ENCODE measurements around the gene DUSP23. TPM values are rescaled to one million over a fixed set of nuclear protein-coding genes. Genes with fewer than 3 reads are reported as not detected.

Gene DUSP23
- total RNA-seq: 100 to 1,000 TPM in 1 of 6 experiments, 10 to 100 TPM in 5; 28.3 to 125 (median 69.4) TPM
- long read RNA-seq, transcript DUSP23-202 (3 exons, 694 nt): minor isoform, 6 of 39 reads
- long read RNA-seq, transcript DUSP23-201 (2 exons, 756 nt): major isoform, 33 of 39 reads
- long read RNA-seq, partial matches to known transcripts: 0 of 39 reads
- long read RNA-seq, other reads (novel, unspliced or antisense): 0 of 39 reads

DNA sequence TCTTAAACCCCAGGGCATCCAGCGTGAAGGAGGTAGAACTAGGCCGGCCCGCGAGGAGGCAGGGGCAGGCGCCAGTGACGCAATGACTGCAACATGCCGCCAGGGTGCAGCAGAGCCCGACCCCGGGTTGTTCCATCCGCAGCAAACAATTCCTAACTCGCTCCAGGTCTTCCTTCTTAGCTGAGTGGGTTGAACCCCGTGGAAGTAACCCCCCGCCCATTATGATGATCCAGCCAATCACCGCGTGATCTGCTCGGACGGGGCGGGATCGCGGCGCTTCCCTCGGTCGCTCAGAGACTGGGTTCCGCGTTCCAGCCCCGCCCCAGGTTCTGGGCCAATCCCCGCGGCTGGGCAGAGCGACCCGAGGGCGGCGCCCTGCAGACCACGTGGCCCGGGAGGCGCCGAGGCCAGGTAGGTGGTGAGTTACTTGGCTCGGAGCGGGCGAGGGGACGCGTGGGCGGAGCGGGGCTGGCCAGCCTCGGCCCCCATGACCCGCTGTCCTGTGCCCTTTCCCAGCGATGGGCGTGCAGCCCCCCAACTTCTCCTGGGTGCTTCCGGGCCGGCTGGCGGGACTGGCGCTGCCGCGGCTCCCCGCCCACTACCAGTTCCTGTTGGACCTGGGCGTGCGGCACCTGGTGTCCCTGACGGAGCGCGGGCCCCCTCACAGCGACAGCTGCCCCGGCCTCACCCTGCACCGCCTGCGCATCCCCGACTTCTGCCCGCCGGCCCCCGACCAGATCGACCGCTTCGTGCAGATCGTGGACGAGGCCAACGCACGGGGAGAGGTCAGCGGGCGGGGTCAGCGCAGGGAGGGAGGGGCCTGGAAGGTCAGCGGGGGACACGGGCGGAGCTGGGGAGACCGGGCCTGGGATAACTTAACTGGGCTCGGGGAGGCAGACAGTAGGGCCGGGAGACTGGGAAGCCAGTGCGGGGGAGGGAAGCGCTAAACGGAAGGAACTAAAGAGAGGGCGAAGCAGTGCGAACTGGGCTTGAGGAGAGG lies at the start of gene DUSP23:
DUSP23 (plus strand) TSS at position 380 of the 1,000 bp plus-strand sequence; CDS start at position 519, 139 bp downstream.
- DNase-seq (peak; percentile 99), ATAC-seq (peak; percentile 90 to 96 (median 94))
- H3K27me3 ChIP-seq: no peaks in the 10 kb centered on the region
- no peaks in the 10 kb centered on the region for H3K36me3 ChIP-seq
- TF ChIP-seq, protein P1, sequence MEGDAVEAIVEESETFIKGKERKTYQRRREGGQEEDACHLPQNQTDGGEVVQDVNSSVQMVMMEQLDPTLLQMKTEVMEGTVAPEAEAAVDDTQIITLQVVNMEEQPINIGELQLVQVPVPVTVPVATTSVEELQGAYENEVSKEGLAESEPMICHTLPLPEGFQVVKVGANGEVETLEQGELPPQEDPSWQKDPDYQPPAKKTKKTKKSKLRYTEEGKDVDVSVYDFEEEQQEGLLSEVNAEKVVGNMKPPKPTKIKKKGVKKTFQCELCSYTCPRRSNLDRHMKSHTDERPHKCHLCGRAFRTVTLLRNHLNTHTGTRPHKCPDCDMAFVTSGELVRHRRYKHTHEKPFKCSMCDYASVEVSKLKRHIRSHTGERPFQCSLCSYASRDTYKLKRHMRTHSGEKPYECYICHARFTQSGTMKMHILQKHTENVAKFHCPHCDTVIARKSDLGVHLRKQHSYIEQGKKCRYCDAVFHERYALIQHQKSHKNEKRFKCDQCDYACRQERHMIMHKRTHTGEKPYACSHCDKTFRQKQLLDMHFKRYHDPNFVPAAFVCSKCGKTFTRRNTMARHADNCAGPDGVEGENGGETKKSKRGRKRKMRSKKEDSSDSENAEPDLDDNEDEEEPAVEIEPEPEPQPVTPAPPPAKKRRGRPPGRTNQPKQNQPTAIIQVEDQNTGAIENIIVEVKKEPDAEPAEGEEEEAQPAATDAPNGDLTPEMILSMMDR (IDR thresholded peaks at IDR 0.05): peak; percentile 94 to 96 (median 94)
- peak; percentile 67 for TF ChIP-seq POLR2A (IDR thresholded peaks at IDR 0.05)
- intact Hi-C loops (cut with DNase I): no loop called here
- H3K4me1 ChIP-seq: peaks cover 0 to 18% (median 6%) of the 10 kb centered on the region in 4 donors
- peak within 1 kb of the TSS; percentile 82 to 91 (median 85) for H3K4me3 ChIP-seq
- WGBS (ENCODE audit: insufficient coverage, low coverage, low lambda C conversion rate, missing lambda C conversion rate): 4% methylated on average over 18 of the region's 88 CpGs
- H3K27ac ChIP-seq: peak within 1 kb of the TSS; percentile 80 to 90 (median 84)
- no peaks in the 10 kb centered on the region for H3K9me3 ChIP-seq

DNA sequence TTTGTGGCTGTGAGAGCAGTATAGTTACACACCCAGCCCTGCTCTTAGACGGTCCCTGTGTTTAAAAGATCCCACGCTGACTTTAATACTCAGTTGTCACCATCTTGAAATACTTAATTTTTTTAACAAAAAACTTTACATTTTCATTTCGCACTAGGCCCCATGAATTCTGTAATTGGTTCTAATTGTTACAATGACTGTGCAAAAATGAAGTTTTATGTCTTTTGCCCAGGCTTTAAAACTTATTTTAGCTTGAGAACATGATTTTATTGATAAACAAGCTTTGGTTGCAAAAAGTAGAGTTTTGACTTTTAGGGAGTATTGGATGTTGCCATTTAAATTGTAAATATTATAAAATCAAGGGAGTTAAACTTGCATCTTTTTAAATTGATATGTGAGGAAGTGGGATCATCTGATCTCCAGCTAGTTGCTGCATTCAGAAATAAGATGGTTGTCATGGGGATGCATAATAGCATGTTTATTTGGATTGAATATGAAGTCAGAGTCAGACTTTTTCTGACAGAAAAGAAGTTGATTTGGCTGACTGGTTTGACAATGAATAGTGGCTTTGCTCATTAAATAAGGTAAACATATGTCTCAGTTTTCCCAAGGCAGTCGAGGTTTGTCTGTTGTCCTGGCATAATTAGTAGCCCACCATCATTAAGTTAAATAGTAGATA lies 43.4 kb upstream of the DUSP23 start:
- intact Hi-C loops (cut with DNase I): no loop called here
- H3K27ac ChIP-seq: no peak overlapping the region
- ATAC-seq (no peak), DNase-seq (no peak)
- TF ChIP-seq, protein P1 (IDR thresholded peaks at IDR 0.05): no peak
- no peak for TF ChIP-seq POLR2A (IDR thresholded peaks at IDR 0.05)
- H3K4me3 ChIP-seq: no peak overlapping the region
- no peaks in the 10 kb centered on the region for H3K9me3 ChIP-seq
- no peaks in the 10 kb centered on the region for H3K36me3 ChIP-seq
- H3K4me1 ChIP-seq: no peaks in the 10 kb centered on the region
- H3K27me3 ChIP-seq: no peaks in the 10 kb centered on the region
- WGBS (ENCODE audit: insufficient coverage, low coverage, low lambda C conversion rate, missing lambda C conversion rate): 80% methylated on average over 4 of the region's 4 CpGs

DNA sequence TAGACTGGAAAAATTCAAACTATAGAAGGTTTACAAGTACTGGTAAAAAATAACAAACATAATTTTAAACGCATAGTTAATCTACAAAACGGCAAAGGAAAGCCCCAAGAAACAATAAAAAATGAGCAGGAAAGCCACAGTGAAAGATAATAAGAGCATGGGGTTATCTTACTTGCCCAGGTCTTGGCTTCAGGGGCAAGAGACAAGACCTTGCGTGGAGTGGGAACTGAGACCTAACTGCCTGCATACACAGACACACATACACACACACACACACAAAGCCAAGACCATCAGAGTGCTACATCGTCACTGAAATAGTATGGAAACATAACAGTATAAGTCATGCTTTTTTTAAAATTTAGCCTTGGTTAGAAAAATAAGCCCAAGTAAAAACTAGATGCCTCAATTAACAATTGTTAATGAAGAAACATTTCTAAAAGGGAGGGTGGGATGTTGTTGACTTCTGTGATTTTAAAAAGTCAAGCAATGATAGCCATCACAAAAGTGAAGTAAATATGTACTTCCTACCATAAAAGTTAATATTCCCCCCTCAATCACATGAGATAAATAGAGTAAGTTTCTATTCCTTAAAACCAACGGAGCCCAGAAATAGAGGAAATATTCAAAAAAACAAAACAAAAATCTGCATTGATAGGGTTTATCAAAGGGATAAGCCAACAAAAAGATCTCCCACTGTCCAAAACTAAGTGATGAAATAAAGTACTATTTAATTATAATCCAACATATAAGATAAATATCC lies 36.9 kb upstream of the DUSP23 start:
- Histone ChIP-seq H3K9me3 (no peaks in the 10 kb centered on the region), H3K27ac (no peak overlapping the region), H3K36me3 (no peaks in the 10 kb centered on the region), H3K4me3 (no peak overlapping the region), H3K4me1 (no peaks in the 10 kb centered on the region), H3K27me3 (no peaks in the 10 kb centered on the region)
- TF ChIP-seq POLR2A (IDR thresholded peaks at IDR 0.05): no peak
- TF ChIP-seq, protein P1 (IDR thresholded peaks at IDR 0.05): no peak
- intact Hi-C loops (cut with DNase I): no loop called here
- no peak for ATAC-seq
- DNase-seq: no peak
- WGBS (ENCODE audit: insufficient coverage, low coverage, low lambda C conversion rate, missing lambda C conversion rate): 58% methylated on average over 5 of the region's 5 CpGs

DNA sequence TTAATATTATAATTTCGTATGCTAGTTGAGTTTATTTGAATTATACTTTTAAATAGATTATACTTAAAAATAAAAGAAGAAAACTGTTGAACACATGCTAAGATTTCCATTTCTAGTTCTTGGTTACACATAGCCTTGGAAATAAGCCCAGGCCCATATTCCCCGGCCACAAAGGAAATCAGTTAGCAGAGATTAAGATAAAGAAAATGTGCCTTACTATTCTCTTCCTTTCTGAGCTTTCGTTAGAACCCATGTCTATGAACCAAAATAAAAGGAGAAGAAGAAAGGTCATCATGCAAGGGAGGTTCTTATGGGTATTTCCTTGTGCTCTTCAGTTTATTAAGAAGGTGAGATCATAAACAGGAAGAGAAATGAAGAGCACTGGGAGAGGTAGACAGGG lies 34.1 kb upstream of the DUSP23 start:
- Histone ChIP-seq H3K4me1 (peaks cover 0 to 13% (median 5%) of the 10 kb centered on the region in 4 donors), H3K27ac (no peak overlapping the region), H3K4me3 (no peak overlapping the region), H3K27me3 (no peaks in the 10 kb centered on the region), H3K9me3 (no peaks in the 10 kb centered on the region), H3K36me3 (no peaks in the 10 kb centered on the region)
- 52% methylated on average over 3 of the region's 3 CpGs for WGBS (ENCODE audit: insufficient coverage, low coverage, low lambda C conversion rate, missing lambda C conversion rate)
- DNase-seq (no peak), ATAC-seq (no peak)
- TF ChIP-seq POLR2A (IDR thresholded peaks at IDR 0.05): no peak
- TF ChIP-seq, protein P1 (IDR thresholded peaks at IDR 0.05): no peak
- intact Hi-C loops (cut with DNase I): no loop called here
